Measurements from ENCODE around the gene PRRG2.

- no peak for TF ChIP-seq CTCF (conservative IDR thresholded peaks at IDR 0.05 in 1 of 2, IDR thresholded peaks at IDR 0.05 in 1 of 2; ENCODE audit: extremely low read depth in 1 of 2, insufficient read depth in 1 of 2, low read depth in 1 of 2, low read length in 2 of 2)
- no peak for TF ChIP-seq EZH2 (IDR thresholded peaks at IDR 0.05; ENCODE audit: borderline replicate concordance, low read length)
These were observed 14.8 kb upstream of the PRRG2 start for GRCh38 chr19:49566302-49566701.

Data from mammary epithelial cell (primary cell).